Fibroblast of skin of right quadriceps (primary cell): ENCODE measurements around the gene PHC1.
"Not testable (repeated sequence)": the region's sequence is repeated elsewhere in the genome, so short reads cannot be mapped to it uniquely, and the experiment has no call there.

Source experiments
- DNase-seq: peaks from one replicate; pipeline ENCODE4 v3.0.0-alpha.2; 2013

Gene PHC1

DNA sequence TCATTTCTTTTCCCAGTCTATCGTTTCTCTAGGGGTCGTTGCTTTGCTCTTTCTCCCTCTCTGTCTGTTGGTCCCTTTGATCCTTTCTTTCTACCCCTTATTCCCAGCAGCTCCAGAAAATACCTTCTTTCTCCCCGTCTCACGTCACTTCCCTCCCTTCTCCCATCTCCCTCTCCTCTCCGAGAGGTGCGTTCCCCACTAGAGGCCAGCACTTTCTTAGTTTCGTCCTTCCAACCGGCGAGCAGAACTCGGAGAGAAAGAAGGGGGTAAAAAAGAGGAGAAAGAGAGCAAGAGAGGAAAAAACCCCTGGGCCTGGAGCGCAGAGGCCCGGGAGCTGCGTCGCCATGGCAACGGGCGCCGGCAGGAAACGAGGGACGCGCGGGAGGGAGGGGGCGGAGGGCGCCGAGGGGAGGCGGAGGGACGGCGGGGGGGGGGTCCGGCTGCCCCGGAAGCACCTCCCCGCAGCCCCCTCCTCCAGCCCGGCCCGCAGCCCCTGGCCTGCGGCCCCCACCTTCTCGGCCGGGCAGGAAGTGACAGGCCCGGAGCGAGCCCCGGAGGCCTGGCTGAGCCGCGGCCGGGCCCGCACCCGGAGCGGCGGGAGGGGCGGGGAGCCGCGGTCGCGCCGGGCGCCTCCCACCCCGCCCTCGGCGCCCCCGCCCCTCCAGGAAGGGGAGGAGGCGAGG lies at the start of gene PHC1:
Gene PHC1 (plus strand): TSS at position 477 of the 683 bp plus-strand sequence. CDS start 3,169 bp downstream, outside the sequence.
- DNase-seq = peak; percentile 83

DNA sequence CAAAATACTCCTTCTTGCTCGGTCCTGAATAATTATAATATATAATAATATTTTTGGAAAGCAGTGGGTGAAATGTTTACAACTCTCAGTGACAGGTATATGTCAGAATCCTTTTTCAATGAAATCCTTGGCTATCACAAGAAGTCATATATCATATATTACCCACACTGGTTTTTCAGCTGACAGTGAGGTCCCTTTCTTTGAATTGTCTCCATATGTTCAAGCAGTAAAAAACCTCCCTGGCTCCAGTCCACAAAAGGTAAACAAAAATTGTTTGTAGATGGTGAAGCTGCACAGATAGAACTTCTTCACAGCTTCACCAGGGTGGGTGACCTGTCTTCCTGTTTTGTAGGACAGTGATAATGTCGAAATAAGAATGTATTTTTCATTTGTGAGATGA lies 47.9 kb upstream of the PHC1 start:
- DNase-seq = no peak

DNA sequence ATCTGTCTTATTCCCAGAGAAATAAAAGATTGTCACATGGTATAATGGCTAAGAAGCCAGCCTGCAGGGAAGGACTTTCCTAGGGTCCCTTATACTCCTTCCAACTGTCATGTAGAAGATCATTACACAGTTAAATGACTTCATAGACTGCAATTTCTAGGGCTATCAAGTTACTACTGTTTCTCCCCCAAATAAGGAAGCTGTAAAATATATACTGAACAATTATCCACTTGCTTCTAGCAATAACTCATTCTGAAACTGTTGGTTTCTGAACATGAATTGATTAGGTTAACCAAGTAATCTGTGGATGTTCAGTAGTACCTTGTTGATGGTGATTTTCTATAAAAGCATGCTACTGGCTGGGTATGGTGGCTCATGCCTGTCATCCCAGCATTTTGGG lies 47.3 kb upstream of the PHC1 start:
- DNase-seq = no peak

DNA sequence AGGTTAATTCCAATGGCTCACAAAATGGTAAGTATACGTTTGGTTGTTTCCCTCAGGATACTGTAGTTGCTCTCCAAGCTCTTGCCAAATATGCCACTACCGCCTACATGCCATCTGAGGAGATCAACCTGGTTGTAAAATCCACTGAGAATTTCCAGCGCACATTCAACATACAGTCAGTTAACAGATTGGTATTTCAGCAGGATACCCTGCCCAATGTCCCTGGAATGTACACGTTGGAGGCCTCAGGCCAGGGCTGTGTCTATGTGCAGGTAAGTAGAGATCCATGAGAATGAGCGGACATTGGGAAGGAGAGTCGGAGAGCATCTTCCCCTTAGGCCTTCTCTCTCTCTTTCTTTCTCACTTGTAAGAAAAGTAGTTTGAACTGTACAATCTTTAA lies 46.5 kb upstream of the PHC1 start:
- no peak for DNase-seq

DNA sequence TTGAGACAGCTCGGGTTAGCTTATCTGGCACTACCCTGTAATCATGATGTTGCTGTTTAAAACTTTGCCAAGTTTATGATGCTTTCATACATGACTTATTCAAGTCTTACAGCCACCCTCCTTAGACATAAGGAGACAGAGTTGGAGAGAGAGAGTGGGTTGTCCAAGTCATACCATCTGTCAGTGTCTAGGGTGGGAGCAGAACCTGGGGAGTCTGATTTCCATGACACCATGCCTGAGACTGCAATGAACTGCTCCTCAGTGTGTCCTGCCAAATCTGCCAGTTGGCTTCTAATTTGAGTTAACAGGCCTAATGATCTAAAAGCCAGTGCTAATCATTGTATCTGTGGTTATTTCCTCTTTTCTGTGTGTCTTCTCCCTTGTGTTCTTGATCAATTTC lies 43.7 kb upstream of the PHC1 start:
- DNase-seq = no peak

DNA sequence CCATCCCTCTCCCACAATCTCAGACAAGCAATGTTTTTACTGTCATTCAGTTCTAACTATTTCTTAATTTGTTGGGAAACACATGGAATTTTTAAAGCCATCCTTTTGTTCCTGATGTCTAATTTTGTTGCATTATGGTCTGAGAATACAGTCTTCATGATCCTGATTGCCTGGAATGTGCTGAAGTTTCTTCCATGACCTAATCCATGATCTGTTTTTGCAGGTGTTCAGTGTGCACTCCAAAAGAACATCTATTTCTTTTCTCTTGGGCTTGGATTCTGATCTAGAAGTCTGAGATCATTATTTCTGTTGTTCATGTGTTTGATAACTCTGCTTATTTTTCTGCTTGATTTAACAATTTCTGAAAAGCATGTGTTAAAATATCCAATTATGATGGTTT lies 43.2 kb upstream of the PHC1 start:
- DNase-seq = no peak

DNA sequence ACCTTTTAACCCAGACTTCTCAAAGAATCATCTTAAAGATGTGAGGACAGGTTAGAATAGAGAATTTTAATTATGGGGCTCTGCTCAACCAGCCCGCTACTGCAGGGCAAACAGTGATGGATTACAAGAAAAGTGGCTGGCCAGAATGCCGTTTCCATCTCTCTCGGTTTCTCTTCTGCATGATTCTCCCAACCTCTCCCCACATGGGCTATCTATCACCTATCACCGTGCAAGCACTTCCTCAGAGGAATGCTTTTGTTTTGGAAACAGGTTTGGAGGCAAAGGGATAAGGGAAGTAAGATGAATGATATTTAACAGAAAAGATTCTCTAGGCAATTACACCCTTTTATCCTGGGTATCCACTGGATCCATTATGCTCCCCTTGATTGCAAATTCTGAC lies 37.4 kb upstream of the PHC1 start:
- DNase-seq = no peak

DNA sequence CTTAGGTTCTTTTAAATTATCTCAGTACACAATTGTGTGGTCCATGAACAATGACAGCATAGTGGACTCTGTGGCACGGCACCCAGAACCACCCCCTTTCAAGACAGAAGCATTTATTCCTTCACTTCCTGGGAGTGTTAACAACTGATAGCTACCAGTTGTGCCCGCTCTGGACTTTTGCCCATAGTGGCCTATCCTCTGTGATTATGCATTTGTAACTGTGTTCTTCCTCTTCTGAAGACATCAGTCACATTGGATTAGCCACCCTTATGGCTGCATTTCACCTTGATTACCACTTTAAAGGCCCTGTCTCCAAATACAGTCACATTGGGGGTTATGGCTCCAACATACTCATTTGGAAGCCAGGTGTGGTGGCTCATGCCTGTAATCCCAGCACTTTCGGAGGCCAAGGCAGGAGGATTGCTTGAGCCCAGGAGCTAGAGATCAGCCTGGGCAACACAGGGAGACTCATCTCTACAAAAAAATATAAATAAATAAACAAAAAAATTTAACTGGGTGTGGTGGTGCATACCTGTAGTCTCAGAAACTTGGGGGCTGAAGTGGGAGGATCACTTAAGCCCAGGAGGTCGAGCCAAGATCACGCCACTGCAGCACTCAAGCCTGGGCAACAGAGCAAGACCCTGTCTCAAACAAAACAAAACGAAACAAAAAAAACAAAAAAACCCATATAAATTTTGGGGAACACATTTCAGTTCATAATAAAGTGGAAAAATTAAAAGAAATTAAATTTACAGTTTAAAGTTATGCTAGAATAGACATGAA lies 27.6 kb upstream of the PHC1 start:
- DNase-seq = no peak

DNA sequence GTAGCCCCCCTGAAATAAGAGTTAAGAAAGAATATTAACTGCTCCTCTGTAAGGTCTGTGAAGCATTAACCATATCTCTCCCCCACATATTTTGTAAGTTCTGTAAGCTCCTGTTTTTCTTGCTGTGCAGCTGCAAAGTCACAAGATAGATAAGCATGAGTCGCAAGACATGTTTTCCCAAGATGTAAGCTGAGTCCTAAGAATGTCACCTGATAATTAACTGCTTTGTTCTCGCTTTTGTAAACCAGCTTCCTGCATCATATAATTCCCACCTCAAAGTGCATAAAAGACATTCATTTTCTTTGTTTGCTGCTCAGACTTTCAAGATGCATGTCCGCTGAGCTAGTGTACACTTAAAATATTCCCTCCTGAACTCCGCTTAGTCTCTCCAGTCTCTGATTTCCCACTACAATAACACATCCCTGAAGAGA lies 27.0 kb upstream of the PHC1 start:
- DNase-seq = no peak

DNA sequence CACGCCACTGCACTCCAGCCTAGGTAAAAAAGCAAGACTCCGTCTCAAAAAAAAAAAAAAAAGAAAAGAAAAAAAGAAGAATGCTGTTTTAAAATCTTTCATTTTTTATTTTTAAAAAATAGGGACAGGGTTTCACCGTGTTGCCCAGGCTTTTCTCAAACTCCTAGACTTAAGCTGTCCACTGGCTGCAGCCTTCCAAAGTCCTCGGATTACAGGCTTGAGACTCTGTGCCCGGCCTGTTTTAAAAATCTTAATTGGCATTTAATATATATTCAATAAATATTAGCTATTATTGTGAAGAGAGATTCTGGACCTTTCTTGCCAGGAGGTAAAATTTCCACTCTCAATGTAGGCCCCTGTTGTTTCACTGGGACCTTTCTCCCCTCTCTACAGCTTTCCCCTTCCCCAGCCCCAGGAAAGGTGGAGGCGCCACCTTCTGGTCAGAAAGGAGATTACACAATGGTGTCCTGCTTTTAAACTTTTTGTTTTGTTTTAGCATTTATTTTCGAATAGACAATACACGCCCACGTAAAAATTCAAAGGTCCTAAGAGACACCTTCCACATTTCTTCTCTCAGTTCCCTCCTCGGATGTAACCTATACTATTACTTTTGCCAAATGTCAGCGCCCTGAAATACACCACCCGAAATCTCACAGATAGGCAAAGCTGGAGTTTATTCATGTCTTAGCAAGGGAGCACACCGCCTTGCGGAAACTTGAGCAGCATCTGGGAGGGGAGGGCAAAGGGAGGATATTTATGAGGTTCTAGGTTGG lies 23.8 kb upstream of the PHC1 start:
- DNase-seq = peak; percentile 47

DNA sequence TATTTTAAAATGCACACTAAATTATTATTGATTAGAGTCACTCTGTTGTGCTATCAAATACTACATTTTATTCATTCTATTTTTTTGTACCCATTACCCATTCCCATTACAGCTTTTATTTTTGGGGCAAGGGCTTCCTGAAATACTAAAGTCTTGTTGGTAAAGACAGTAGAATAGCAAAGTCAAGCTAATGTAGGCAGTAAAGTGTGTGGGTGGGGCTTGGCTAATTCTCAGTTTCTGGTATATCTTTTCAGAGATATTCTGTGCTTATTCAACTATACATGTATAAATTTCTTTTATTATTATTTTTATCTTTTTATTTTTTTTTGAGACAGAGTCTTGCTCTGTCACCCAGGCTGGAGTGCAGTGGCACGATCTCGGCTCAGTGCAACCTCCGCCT lies 22.3 kb upstream of the PHC1 start:
- DNase-seq = no peak

DNA sequence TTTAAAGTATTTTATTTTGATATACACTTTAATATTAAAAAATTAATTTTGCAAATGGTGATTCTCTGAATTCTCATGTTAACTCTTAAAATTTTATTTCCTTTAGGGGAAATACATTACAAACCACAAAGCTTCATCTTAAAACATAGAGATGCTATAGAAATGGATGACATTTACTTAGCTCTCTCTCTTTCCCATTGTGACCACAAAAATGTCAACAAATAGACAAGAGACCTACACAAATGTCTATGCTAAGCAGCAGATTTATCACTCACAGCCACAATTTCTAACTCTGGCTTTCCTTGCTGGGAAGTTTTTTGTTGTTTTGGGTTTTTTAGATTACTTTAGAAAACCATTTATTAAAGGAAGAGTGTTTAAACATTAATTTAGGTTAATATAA lies 19.9 kb upstream of the PHC1 start:
- peak; percentile 34 for DNase-seq

DNA sequence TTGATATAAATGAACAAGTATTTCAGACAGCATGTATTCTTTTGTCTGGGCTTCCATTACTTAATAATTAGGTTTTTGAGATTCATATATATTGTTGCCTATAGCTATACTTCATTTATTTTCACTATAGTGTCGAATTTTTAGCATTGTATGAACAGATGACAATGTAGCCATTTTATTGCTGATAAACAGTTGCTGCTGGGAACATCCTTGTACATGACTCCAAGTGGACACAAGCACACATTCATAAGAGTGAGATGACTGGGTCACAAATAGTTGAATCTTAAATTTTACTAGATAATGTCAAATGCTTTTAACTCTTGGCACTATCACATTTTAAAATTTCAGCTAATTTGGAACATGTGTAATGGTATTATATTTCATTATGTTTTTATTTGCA lies 19.3 kb upstream of the PHC1 start:
- DNase-seq = no peak

DNA sequence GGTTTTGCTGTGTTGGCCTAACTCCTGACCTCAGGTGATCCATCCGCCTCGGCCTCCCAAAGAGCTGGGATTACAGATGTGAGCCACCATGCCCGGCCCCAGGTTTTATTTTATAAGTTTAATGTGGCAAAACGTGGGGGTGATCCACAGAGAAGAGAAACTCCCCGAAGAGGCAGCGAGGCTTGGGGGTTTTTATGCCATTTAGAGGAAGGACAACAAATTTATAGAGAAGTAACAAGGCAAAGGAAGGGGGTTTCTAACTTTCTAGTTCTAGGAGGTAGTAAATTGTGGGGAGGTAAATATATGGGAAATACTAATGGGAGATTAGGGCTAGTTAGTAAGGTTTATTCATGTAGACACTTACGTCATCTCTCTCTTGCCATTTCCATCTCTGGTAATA lies 17.2 kb upstream of the PHC1 start:
- DNase-seq = no peak

DNA sequence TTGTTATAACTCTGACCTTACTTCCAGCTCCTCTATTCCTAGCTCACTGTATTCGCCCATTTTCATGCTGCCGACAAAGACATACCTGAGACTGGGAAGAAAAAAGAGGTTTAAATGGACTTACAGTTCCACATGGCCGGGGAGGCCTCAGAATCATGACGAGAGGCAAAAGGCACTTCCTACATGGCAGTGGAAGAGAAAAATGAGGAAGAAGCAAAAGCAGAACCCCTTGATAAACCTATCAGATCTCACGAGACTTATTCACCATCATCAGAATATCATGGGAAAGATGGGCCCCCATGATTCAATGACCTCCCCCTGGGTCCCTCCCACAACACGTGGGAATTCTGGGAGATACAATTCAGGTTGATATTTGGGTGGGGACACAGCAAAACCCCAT lies 14.5 kb upstream of the PHC1 start:
- no peak for DNase-seq

DNA sequence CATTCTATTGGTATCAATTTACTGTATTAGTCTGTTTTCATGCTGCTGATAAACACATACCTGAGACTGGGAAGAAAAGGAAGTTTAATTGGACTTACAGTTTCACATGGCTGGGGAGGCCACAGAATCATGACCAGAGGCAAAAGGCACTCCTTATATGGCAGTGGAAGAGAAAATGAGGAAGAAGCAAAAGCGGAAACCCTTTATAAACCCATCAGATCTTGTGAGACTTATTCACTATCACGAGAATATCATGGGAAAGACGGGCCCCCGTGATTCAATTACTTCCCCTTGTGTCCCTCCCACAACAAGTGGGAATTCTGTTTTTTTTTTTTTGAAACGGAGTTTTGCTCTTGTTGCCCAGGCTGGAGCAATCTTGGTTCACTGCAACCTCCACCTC lies 11.6 kb upstream of the PHC1 start:
- not testable (repeated sequence) for DNase-seq

DNA sequence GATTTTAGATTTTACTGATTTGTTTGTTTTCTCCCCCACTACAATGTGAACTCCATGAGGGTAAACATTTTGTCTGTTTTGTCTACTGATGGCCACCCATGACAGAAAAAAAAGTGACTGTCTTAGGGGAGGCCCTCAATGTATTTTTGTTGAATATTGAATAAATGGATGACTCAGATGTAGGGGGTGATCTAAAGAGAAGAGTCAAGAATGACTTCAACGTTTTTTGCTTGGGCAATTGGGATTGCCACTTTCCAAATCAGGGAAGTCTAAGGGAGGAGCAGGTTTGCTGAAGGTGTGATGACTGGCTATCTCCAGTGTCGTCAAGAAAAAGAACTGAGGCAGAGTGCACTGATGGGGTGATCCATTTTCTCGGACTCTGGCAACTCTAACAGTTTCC lies 10.7 kb upstream of the PHC1 start:
- no peak for DNase-seq

DNA sequence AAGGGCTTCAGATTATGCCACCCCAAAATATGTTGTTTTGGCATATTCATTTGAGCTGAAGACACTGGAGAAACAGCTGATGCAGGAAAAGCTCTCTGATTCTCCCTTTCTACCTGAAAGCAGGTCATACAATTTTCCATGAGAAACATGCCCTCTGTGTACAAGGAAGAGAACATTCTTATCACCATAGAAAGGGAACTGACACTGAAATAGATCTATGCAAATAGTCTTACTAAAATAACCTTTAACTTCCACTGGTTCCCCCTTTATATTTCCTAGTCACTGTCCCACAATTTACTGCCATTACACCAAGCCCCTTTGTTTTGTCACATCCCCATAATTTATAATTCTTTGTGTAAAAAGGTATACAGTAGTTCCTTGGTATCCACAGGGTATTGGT lies 9.6 kb upstream of the PHC1 start:
- DNase-seq = no peak

DNA sequence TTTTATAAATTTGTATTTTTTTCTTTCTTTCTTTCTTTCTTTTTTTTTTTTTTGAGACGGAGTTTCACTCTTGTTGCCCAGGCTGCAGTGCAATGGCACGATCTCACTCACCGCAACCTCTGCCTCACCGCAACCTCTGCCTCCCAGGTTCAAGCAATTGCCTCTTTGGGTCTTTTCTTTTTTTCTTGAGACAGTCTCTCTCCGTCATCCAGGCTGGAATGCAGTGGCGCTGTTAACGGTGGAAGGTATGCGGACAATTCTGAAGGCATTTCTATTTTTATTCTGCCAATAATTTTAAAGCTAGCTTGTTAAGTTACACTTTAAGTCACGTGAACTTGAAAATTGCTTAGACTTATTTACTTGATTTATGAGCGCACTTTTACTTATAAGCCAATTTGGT lies 8.8 kb upstream of the PHC1 start:
- peak; percentile 8 for DNase-seq

DNA sequence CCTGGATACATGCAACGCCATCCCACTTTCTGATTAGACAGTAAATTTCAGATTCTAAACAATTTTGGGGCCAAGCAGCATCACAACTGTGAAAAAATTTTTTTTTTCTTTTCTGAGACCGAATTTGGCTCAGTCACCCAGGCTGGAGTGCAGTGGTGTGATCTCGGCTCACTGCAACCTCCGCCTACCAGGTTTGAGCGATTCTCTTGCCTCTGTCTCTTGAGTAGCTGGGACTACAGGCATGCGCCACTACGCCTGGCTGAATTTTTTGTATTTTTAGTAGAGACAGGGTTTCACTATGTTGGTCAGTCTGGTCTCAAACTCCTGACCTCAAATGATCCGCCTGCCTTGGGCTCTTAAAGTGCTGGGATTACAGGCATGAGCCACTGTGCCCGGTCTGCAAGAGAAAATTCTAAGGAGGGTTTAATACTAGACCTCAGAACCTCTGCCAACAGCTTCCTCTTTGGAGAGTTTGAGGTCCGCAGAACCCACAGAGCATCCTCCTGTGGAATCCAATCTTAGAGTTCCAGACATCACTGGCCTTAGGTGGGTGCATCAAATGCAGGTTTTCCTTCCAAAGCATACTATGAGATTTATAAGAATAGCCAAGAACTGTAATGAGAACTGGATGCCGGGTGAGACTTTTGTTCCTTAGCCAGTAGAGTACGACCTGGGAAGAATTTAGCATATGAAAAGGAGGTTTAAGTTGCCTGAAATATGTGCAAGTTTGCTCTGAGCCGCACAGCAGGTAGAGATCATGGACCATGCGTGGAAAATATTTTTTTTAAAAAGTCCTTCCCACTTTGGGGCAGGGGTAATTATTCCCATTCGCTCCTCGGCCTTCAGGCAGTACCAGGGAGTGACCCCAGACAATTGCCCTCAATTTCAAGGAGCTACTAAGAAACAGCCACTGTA lies 7.8 kb upstream of the PHC1 start:
- no peak for DNase-seq

DNA sequence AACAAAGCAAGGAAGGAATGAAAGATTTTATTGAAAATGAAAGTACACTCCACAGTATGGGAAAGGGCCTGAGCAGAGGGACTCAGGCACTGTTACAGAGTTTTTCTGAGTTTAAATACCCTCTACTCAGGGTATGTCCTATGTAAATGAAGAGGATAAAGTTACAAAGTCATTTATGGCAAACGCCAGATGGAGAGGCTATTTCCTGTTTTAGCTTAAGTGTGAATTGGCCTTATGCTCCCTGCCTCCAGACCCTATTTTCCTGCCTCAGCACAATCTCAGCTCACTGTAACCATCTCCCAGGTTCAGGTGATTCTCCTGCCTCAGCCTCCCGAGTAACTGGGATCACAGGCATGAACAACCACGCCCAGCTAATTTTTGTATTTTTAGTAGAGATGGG lies 6.8 kb upstream of the PHC1 start:
- DNase-seq = no peak

DNA sequence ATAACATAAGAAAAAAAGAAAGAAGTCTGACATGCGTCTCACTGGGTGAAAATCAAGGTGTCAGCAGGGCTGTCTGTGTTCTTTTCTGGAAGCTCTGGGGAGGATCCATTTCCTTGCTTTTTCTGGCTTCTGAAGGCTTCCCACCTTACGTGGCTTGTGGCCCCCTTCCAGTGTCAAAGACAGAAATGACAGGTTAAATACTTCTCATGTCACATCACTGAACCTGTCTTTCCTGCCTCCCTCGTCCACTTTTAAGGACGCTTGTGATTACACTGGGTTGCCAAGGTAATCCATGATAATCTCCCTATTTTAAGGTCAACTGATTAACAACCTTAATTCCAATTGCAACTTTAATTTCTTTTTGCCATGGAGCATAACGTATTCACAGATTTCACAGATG lies 4.6 kb upstream of the PHC1 start:
- no peak for DNase-seq
